HG02798 (cell line): Measurements from ENCODE around the gene ACLY.
"Not testable (repeated sequence)": the region's sequence is repeated elsewhere in the genome, so short reads cannot be mapped to it uniquely, and the experiment has no call there.

ENCODE experiments used
- ATAC-seq: cut with Tn5 transposase; IDR thresholded peaks from one replicate; pipeline ENCODE4 v1.9.1; 2021; ENCODE audit warnings: mild to moderate bottlenecking; ENCODE audit not compliant: unreplicated experiment, poor library complexity

Gene ACLY

DNA sequence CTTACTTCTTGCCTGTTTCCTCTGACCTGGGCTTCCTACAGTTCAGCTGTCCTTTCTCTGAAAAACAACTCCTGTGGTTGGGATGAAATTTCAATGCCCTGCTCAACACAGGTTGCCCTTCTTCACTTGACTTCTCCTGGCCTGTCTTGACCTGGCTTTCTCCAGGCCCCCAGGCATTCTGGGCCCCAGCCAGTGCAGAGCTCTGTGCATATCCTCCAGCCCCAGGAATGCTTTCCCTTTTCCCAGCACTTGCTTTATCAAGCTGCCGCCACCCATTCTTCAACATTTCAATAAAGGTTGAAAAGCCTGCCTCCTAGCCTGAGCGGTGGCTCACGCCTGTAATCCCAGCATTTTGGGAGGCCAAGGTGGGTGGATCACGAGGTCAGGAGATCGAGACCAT, 22.4 kb upstream of the ACLY start:
- ATAC-seq: no peak

DNA sequence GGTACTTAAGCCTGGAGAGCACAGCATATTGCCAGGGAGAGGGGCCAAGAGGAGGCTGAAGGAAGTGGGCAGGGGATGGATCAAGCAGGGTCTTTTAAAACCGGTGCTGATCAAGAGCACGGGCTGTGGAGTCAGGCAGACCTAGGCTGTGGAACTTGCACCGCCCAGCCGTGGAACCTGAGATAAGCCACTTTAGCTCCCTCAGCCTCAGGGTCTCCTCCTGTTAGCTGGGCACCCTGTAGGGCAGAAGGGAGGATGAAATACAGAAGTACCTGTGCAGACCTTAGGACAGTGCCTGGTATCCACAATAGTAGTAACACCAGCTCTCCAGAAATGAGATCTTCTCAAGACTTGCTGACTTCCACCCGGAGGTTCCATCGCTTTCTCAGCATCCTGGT, 20.9 kb upstream of the ACLY start:
- no peak for ATAC-seq

DNA sequence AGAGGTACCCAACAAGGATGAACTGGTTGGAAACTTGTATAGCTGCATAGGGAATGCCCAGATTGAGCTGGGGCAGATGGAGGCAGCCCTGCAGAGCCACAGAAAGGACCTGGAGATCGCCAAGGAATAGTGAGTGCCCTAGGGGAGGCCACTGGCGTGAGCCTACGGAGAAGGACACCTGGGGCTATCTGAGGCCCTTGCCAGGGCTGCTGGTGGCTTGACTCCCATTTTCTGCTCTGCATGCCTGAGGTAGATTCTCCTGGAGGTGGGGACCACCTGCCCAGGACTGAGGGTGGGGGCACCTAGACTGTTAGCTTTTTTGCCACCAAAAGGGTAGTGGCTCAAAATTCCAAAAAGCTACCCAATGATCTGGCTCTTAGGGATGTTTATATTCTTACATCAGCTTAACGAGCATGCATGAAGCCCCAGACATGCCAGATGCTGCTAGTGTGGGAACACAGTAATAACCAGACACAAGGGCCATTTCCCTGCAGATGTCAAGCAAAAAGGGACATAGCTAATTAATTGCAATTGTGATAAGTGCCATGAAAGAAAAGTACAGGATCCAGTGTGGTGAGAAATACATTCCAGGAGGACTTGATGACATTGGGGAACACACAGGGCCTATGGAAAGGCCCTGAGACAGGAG, 20.4 kb upstream of the ACLY start:
- no peak for ATAC-seq

DNA sequence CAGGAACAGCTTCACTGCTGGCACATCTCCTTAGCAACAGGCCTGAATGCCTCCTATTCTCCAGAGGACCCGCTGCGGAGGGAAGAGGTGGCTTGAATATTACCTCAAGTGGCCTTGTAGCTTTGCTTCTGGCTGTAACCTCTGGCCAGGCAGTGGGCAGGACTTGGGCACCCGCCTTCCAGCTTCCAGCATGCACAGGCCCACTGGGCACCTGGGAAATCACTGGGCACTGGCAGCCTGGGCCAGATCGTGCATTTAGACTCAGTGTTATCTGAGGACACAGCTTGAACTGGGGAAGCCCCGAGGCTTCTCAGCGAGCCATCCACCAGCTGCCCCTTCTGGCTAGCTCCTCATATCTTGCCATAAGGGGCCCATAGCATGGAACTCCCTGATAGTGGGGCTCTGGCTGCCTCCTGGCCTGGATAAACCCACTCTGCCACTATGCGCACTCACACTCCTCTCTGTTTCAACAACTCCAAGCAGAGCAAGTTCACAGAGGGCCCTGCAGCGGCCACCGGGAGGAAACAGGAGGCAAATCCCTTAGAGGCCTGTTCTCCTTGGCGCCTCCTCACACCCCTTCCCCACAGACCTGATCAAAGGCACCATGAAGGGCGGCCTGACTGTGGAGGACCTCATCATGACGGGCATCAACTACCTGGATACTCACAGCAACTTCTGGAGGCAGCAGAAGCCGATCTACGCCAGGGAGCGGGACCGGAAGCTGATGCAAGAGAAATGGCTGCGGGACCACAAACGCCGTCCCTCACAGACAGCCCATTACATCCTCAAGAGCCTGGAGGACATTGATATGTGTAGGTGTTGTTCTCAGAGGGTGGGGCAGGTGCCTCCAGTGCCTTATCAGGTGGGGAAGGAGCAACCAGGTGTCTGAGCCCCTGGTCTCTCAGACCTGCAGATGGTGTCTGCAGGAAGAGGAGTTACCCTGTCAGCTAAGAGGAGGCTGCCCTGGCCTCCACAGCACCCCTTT, 19.5 kb upstream of the ACLY start:
- ATAC-seq: no peak

DNA sequence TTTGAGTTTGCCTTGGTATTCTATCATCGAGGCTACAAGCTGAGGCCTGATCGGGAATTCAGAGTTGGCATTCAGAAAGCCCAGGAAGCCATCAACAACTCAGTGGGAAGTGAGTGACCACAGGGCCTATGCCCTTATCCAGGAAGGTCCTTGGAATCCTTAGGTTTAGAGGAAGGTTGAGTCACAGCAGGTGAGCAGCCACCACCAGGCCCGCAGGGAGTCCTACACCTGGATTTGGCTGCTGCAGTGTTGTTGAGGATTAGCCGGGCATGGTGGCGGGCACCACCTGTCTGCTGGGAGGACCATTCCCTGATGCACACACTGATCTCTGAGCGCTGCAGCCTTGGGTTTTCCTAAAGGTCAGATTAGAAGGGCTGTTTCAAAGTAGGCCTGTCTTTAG, 16.9 kb upstream of the ACLY start:
- ATAC-seq: no peak

DNA sequence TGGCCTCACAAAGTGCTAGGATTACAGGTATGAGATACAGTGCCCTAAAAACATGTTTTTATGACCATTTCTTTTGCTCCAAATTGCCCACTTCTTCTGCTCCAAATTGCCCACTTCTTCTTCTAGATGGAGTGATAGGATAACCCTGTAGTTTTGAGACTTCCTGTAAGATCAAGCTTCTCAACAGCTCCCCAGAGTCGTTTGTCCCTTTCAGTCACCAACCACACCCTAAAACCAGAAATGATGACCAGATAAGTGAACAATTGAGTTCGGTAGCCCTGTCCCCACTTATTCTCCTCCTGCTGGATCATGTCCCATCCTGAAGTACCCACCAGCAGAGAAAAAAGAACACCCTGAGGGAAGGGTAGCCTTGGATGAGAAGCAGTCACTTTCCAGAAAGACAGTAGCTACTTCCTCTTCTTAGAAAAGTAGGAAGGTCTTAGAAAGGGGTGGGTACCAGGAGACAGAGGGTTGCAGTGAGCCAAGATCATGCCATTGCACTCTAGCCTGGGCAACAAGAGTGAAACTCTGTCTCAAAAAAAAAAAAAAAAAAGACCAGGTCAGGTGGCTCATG, 14.2 kb upstream of the ACLY start:
- ATAC-seq: no peak

DNA sequence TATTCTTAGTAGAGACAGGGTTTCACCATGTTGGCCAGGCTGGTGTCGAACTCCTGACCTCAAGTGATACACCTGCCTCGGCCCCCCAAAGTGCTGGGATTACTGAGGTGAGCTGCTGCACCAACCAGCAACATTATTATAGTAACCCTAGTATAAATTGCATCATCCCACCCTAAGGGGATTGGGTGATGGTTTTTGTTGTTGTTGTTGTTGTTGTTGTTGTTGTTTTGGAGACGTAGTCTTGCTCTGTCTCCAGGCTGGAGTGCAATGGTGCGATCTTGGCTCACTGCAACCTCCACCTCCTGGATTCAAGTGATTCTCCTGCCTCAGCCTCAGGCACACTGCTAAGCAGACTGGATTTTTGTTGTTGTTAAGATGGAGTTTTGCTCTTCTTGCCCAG, 13.0 kb upstream of the ACLY start:
- not testable (repeated sequence) for ATAC-seq

DNA sequence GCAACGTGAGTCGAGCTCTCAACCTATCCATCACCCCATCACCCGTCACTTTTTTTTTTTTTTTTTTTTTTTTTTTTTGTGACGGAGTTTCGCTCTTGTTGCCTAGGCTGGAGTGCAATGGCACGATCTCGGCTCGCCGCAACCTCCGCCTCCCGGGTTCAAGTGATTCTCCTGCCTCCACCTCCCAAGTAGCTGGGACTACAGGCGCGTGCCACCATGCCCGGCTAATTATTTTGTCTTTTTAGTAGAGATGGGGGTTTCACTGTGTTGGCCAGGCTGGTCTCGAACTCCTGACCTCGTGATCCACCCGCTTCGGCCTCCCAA, 12.0 kb upstream of the ACLY start:
- not testable (repeated sequence) for ATAC-seq

DNA sequence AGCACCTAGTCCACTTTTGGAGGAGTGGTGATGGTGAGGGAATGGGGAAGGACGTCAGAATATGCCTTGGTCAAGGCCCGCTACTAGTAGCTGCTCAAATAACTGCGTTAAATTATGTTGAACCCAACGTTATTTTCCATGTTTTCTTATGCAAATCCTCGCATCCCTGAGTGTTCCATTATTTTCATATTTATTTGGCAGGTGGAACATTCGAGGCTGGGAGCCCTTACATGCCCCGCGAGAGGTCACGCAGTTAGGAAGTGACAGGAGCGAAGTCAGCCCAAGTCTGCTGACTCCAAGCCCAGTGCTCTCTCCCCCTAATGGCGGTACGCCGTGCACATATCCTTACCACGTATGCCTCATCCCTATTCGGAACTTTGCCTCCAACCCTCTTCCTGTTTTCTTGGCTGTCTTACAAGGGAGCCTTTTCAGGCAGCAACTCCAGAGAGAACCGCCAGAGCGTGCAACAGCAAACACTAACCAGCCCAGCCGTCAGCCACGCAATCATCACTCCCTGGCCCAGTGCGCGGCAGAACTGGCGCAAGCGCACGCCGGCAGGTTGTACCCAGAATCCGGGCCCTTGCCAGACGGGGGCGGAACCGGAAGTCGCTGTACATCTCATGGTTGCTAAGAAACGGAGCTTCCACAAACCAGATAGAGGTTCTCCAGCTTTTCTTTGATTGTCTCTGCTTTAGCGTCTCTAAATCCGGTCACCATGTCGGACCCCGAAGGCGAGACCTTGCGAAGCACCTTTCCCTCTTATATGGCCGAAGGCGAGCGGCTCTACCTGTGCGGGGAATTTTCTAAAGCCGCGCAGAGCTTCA, 11.5 kb upstream of the ACLY start, which contains the start of gene ODAD4:
Gene ODAD4, plus strand, starts transcription at position 609 of the 824 bp plus-strand sequence. Its CDS starts 107 bp downstream, at position 716.
- peak; percentile 95 for ATAC-seq

DNA sequence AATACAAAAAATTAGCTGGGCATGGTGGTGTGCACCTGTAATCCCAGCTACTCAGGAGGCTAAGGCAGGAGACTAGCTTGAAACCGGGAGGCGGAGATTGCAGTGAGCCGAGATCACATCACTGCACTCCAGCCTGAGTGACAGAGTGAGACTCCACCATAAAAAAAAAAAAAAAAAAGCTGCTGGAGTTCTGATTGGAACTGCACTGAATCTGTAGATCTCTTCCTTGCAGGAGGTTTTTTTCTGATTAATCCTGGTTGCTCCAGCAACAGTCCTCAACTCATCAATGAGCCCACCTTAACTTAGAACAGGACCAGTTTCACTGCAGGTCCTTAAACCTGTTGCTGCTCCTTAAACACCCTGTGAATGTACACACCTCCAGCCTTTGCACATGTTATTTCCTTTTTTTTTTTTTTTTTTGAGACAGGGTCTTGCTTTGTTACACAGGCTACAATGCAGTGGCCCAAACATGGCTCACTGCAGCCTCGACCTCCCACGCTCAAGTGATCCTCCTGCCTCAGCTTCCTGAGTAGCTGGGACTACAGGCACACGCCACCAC, 10.0 kb upstream of the ACLY start:
- no peak for ATAC-seq

DNA sequence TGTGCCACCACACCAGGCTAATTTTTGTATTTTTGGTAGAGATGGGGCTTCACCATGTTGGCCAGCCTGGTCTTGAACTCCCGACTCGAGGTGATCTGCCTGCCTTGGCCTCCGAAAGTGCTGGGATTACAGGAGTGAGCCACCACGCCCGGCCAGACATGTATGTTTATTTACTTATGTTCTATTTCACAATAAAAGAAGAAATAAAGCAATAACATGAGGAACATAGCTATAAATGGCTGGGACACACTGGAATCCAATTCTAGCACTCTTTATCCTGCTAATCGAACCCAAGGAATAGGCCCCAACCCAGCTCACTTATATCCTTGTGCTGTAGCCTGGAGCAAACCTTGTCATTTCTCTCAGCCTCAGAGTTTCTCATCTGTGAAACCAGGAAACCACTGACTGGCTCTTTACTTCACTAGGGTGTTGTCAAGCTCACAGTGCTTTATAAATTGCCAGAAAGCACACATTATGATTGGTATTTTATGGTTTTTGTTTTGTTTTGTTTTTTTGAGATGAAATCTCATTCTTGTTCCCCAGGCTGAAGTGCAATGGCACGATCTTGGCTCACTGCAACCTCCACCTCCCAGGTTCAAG, 7.3 kb upstream of the ACLY start:
- ATAC-seq: no peak

DNA sequence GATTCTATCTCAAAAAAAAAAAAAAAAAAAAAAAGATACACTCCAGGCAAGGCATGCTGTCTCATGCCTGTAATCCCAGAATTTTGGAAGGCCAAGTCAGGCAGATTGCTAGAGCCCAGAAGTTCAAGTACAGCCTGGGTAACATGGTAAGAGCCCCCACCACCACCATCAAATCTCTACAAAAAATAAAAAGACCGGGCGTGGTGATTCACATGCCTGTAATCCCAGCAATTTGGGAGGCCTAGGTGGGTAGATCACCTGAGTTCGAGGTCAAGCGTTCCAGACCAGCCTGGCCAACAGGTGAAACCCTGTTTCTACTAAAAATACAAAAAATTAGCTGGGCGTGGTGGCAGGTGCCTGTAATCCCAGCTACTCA, 1.8 kb upstream of the ACLY start:
- ATAC-seq: no peak

DNA sequence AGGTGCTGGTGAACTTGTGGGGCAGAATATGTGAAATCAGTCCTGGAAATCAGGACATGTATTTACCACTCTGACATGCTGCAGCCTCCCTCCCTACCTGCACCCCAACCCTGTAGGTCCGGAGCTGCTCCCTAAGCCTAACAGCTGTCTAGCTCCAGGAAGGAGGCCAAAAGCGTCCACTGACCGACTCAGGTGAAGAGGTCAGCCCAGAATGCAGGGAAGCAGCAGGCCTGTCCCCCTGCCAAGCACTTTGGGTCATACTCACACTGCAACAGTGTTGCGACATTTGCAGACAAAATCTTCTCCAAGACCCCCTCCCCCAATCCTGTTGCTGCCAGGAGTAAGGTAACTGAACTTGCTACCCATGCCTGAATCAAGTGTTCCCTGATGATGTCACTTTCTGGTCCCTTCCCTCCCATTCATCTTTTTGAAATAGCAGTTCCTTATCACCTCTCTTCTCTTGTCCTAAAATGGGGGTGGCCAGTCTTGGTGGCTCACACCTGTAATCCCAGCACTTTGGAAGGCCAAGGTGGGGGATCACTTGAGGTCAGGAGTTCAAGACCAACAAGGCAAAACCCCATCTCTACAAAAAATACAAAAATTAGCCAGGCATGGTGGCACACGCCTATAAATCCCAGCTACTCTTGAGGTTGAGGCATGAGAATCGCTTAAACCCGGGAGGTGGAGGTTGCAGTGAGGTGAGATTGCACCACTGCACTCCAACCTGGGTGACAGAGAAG, 1.3 kb upstream of the ACLY start:
- no peak for ATAC-seq

DNA sequence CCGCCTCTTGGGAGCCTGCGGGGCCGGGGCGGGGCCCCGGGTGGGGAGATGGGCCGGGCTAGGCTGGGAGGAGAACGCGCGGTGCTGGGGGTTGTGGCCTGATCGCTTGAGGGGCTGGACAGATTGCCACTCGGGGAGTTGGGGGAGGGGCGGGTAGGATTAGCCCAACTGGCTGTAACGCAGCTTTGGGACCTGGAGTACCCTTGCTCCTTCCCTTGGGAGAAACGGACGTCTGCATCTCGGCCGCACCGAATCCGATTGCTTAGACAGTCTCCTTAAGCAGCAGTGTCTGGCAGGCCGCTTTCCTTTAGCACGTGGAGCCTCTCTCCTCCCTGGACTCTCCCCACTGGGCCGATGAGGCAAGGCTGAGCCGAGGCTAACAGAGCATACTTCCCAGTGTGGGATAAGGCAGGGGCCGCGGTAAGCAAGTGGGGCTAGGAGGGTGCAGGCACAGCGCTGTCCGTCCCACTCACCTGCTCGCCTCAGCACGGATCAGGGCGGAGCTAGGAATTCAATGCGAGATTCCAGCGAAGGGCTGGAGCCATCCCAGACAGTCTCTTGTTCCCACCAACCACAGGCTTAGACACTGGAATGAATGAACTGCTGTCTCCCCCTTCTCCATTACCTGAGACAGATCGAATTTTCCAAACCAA, 540 bp upstream of the ACLY start:
- ATAC-seq: no peak

DNA sequence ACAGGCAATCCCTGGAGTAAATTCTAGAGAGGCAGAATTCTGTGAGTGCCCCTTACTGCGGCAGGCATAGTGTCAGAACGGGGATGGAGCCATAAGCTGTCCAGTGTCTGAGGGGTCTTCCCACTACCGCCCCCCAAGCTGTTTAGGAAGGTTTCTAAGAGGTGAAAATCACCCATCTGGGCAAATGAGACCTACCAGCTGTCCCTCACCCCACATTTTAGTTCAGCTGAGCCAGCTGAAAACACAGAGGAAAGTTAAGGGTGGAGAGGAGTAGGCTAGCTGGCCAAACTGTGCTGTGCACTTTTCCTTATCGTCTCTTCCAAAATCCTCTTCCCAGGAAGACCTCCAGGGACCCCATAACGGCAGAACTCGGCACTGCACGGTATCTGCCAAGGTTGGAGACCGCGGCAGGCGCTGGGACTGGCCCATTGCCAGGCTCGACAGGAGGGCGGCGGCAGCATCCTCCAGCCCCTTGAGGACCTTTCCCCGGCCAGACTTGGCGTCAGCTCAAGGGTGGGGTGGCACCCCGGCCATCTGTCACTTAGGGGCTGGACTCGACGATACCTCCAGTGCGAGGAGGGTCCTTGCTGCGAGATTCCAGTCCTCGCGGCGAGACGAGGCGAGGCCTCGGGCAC, 955 bp downstream of the ACLY start:
- ATAC-seq: no peak

DNA sequence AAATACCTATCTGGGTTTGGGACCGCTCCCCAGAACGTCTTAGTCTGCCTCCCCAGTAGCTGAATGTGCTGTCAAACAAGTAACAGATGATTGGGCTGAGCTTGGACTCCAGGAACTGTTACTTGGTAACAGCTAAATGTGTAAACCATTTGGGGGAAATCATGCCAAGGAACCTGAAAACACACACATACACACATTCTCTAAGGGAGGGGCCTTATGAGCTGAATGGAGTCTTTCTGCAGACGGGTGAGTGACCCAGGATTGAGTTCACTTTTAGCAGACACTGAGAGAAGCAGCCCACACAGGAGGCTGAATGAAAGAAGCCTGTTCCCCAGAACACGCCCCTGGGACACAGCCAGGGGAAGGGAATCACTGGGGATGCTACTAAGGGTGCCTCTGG, 1.6 kb downstream of the ACLY start:
- no peak for ATAC-seq

DNA sequence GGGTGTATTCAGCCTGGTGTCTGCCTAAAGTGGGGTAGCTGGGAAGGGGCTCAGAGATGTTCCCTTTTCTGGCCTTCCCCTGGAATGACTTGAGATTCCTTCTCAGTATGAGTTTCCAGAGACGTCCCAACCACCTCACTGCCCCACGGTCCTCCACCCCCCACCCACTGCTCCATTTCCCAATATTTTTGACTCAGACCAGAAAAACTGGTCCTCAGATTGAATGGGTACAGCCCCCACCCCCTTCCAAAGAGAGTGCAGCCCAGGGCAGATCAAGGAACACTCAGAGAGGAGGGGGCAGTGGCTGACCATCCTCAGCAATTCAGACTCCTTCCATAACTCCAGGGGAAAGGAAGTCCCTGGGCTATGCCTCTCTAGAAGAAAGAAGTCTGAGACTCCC, 3.2 kb downstream of the ACLY start:
- ATAC-seq: no peak

DNA sequence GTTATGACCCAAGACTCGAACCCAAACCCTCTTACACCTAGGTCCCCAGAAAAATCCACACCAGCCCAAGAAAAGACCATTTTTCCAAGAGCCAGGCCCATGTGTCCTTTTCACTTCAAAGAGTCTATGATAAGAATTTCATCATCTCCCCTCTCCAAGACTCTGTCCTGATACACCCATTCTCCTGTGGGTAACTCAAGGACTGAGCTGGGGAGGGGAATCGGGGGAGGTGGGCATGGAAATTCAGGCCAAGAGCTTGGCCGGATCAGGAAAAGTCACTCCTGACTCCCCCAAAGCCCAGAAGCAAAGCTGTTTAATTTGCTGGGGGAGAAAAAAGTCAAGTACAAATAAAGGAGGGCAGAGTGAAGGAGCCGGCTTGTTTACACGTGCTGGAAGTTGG, 3.7 kb downstream of the ACLY start:
- no peak for ATAC-seq
